GM19372 (cell line): Measurements from ENCODE around the gene NLRC5.

Source experiments
- ATAC-seq: cut with Tn5 transposase; IDR thresholded peaks from one replicate; pipeline ENCODE4 v1.9.1; 2021; ENCODE audit warnings: mild to moderate bottlenecking, low read depth, moderate library complexity; ENCODE audit not compliant: unreplicated experiment

Gene NLRC5, protein sequence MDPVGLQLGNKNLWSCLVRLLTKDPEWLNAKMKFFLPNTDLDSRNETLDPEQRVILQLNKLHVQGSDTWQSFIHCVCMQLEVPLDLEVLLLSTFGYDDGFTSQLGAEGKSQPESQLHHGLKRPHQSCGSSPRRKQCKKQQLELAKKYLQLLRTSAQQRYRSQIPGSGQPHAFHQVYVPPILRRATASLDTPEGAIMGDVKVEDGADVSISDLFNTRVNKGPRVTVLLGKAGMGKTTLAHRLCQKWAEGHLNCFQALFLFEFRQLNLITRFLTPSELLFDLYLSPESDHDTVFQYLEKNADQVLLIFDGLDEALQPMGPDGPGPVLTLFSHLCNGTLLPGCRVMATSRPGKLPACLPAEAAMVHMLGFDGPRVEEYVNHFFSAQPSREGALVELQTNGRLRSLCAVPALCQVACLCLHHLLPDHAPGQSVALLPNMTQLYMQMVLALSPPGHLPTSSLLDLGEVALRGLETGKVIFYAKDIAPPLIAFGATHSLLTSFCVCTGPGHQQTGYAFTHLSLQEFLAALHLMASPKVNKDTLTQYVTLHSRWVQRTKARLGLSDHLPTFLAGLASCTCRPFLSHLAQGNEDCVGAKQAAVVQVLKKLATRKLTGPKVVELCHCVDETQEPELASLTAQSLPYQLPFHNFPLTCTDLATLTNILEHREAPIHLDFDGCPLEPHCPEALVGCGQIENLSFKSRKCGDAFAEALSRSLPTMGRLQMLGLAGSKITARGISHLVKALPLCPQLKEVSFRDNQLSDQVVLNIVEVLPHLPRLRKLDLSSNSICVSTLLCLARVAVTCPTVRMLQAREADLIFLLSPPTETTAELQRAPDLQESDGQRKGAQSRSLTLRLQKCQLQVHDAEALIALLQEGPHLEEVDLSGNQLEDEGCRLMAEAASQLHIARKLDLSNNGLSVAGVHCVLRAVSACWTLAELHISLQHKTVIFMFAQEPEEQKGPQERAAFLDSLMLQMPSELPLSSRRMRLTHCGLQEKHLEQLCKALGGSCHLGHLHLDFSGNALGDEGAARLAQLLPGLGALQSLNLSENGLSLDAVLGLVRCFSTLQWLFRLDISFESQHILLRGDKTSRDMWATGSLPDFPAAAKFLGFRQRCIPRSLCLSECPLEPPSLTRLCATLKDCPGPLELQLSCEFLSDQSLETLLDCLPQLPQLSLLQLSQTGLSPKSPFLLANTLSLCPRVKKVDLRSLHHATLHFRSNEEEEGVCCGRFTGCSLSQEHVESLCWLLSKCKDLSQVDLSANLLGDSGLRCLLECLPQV (N-terminal part only)

DNA sequence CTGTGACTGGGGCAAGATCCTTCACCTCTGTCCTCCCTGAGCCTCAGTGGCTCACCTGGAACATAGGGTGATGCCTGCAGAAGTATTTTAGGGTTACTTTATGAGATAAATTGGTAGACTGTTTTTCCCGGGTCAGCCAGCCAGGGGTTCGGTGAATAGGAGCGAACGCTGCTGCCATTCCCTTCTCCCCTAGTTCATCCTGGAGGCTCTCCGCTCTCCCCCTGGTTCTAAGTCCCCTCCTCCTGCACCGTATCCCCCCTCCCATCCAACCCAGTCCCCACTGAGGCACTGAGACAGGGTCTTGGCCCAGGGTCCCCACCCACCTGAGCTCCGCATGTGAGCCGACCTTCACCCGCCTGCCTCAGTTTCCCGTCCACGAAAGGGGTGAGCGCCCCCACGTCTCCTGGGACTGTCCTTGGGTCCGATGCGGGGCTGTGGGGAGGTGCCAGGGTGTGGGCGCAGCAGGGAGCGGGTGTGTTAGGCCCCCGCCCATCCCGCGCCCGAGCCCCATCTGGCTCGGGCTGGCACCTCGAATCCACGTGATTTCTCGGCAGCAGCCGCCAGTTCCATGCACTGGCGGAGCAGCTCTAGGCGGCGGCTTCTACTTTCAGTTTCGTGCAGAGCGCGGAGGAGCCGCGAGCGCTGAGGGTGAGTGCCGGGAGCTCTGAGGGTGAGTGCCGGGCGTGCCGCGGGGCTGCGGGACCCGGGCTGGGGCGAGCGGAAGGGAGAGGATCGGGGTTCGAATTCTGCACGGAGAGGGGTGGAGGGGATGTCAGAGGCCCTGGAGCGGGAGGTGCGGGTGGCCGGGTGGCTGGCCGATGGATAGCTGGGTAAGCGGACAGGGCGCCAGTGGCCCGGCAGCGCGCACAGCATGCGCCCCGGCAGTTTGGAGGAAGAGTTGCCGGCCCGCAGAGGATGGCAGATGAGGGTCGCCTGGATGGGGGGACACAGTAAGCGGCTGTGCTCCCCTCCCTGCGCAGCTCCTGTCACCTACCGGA is at the start of gene NLRC5:
Gene NLRC5 (plus strand): TSS at position 610 of the 998 bp plus-strand sequence. CDS start 31,156 bp downstream, outside the sequence.
- peak; percentile 84 for ATAC-seq

DNA sequence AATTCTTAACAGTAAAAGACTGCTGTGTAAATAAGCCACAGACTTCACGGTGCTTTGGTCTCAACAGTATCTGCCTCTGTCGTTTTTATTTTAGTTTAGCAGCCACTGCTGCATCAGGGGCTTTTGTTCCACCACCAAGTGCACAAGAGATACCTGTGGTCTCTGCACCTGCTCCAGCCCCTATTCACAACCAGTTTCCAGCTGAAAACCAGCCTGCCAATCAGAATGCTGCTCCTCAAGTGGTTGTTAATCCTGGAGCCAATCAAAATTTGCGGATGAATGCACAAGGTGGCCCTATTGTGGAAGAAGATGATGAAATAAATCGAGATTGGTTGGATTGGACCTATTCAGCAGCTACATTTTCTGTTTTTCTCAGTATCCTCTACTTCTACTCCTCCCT is 49.6 kb upstream of the NLRC5 start:
- no peak for ATAC-seq

DNA sequence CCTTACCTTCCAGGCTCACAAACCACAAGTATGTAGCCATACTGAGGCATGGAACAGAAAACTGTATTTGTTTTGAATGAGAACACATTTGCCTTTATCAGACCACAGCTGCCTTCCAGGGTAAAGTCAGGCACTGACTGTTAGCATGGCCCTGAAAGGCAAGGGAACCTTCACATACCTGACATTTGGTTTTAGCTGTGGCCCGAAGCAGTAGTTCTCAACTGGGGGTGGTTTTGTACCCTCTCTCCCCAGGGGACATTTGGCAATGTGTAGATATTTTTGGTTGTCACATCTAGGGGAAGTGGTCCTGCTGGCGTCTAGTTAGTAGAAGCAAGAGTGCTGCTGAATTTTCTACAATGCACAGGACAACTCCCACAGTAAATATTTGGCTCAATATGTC is 48.3 kb upstream of the NLRC5 start:
- ATAC-seq, result no peak

DNA sequence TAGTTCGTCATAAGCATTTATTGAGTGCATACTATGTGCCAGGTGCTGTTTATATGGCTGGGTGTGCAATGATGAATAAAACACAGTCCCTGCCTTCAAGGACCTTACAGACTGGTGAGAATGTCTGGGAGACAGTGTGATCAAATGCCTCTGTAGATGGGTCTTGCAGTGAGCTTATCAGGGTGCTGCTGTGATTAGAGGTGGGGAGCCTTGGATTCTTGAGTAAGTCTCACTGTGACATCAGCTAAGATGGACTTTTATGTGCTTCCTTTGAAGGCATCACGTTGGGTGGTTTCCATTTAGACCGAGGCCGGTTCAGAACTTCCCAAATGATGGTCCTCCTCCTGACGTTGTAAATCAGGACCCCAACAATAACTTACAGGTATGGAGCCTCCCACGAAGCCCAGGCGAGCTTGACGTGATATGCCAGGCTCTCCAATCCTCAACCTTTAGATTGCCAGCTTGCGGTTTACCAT is 47.5 kb upstream of the NLRC5 start:
- no peak for ATAC-seq

DNA sequence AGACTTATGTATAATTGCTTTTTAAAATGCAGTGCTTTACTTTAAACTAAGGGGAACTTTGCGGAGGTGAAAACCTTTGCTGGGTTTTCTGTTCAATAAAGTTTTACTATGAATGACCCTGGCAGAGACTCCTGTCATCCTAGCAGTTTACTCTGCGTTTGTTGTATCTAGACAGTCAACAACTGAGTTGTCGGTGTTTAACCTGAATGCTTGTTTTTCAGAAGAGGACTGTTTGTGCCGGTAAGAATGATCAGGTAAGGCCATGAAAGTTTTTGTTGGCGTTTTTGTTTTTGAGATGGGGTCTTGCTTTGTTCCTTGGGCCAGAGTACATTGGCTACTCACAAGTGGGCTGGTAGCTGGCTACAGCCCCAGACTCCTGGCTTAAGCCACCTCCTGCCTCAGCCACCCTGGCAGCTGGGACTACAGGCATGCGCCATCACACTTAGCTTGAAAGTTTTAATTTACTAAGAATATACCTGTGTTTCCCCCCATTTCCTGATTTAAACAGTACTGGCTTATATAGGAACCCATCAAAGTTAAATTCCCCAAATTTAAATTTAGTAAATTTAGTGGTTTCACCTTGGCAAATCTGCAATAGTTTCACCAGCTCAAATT is 45.5 kb upstream of the NLRC5 start:
- ATAC-seq, result no peak

DNA sequence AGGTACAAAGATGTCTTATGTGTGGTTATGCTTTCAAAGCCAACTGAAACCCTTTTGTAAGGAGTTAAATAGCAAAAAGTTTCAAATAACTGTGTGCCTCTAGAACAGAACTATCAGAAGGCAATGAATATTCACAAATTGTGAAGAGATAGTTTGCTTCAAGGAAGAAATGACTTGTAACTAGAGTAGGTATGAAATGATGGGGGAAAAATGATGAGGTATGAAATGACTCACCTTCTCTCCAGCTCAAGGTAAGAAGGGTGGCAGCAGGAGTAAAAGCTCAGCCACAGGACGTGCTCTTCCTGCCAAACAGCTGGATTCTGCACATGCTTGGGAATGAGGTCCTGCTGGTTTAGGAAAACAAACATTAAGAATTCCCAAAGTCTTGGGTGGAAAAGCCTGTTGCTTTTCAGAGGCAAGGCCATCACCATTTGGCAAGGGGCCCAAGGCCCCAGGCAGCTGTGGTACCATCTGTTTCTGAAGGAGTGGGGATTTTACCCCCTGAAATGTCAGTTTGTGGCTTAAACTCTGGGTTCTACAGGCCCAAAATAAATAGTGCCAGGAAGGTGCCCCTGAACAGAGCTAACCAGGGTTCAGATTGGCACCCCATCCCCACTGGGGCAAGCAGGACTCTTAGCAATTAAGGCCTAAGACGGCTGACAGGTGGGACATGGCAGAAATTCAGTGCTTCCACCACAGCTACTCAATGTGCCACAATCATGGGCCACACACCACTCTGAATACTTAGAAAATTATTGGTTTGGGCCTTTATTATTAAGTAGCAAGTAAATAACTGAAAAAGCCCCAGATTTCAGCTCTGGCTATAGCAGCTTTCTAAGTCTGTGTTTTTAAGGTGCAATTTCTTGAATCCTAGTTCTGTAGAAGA is 44.2 kb upstream of the NLRC5 start:
- ATAC-seq, result no peak

DNA sequence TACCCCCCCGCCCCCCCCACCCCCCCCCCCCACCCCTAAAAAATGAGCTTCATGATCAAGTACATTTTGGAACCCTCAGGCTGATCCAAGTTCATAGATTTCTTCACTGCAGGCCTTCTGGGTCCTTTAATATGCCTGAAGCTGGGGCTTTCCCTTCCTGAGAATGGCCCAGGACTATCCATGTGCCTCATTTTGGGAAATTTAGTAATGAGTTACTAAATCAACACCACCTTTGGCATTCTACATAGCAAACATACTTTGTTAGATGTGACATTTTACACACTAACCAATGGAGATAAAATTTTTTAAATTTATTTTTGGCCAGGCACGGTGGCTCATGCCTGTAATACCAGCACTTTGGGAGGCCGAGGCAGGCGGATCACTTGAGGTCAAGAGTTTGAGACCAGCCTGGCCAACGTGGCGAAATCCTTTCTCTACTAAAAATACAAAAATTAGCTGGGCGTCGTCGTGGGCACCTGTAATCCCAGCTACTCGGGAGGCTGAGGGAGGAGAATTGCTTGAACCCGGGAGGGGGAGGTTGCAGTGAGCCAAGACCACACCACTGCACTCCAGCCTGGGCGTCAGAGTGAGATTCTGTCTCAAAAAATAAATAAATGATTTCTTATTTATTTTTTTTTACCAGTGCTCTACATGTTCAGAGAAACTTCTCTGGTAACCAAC is 43.4 kb upstream of the NLRC5 start:
- ATAC-seq, result no peak

DNA sequence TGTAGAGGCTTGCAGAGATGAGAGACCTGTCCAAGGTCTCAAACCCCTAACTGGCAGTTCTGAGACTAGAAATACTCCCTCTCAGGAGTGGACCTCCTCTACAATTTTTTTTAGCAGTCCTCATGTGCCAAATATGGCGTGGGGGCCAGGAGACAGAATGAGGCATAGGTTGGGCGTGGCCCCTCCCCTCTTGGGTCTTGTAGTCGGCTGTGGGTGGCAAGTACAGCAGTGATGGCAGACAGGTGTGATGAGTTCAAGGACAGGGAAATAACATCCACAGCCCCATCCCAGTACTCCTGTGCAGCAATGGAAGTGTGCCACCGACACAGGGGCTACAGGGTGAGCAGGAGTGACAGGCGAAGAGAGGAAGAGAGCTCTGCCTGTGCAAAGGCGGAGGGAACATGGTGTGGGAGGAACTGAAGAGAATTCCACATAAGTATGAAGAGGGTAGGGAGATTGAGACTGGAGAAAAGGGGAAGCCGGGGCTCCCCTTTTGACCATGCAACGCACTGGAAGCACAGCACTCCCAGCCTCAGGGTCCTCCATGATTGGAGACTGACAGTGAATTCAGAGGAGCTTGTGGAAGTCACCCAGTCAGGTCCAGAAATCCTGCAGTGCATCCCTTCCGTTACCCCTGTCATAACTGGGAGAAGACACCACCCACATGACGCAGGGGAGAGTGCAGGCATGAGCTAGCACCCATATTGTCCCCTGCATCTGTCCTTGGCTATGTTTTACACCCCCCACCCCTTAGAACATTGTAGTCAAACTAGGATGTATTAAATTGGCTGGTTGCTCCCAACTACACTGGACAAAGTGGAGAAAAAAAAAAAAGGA is 42.4 kb upstream of the NLRC5 start:
- ATAC-seq, result no peak

DNA sequence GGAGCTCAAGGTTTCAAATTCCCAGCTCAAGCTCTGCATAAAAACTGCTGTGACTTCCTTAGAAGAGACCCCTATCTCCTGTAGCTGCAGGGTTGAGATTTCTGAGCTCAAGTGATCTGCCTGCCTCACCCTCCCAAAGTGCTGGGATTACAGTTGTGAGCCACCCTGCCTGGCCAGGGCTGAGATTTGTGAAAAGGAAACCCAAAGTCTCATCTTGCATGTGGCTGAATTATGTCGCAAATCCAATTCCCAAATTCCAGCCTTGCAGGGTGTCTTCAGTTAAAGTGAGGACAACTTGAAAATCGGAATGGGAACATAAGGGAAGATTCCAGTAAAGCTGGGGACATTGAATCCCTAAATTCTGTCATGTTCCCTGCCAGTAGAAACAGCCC is 41.8 kb upstream of the NLRC5 start:
- ATAC-seq, result no peak

DNA sequence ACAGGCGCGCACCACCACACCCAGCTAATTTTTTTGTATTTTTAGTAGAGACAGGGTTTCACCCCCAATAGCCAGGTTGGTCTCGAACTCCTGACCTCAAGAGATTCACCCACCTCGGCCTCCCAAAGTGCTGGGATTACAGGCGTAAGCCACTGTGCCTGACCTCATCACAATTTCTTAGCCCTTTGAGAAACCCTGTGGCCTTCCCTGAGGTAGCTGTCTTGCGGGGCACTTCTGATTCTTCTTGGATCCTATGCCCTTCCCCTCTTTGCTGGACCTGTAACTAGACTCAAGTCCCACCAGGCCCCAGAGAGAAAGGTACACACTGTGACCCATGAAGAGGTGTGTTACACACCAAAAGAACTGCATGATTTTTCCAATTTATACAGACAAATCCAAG is 41.1 kb upstream of the NLRC5 start:
- ATAC-seq, result no peak

DNA sequence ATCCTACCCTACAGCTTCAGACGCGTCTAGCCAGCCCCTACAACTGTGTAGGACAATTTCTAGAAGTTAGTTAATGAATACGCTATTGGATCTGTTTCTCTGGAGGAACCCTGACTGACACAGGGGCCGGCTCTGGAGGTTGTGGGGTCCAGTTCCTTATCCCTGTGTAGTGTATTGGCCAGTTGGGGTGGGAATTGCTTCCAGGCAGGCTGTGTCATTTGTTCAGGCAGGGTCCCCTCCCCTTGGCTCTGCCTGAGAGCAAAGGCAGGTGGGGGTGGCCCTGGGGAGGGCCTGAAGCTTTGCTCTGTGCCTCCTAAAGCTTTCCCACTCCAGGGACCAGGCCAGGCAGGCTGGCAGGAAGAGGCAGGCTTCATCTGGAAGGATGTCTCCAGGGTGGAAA is 39.3 kb upstream of the NLRC5 start:
- ATAC-seq, result no peak

DNA sequence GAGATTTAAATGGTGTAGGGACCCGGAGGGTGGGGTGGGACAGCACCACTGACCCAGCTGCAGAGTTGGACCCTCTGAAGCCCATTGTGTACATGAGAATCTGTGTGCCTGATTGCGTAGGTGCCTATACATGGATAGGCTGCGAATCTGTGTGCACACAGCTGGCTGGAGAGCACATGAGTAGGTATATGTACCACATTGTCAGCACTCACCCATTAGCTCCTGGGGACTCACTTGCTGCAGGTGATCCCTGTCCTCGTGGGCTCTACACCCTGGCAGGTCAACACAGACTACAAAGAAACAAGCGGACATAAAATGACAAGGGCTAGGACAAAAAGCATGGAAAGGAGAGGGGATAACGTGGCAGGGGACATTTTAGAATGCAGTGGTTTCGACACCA is 38.9 kb upstream of the NLRC5 start:
- no peak for ATAC-seq

DNA sequence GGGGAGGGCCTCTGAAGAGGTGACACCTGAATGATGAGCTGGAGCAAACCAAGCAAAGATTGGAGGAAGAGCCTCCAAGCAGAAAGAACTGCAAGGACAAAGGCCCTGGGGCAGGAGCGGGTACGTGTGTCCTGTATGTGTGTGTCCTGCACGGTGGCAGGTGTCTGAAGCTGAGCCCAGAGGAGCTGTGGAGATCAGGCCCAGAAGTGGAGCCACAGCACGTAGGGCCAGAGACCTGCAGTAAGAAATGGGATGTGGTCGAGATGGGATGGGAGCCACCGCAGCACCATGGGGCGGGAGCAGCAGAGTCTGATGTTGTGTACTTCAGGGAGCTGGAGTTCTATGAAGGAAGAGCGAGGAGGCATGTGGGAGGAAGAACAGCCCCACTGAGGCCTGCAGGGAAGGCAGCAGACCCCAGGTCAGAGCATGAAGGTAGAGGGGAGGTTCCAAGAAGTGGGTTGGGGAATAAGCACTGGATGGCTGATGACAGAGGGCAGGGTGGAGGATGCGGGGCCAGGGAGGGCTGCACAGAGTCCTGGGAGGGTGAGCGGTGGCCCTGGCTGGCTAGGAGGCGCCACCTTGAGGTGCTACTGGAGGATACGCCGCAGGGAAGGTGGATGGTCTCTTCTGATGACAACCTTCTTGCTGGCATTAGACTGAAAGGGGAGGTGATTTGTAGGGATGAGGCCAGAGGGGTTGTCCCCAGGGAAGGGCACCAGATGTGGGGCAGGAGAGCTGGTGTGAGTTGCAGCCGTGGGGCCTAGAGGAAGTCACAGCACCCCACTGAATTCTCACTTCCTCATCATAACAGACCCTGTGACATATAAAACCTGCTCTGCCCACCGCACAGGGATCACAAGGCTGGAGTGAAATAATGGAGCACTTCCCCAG is 38.2 kb upstream of the NLRC5 start:
- peak; percentile 61 for ATAC-seq

DNA sequence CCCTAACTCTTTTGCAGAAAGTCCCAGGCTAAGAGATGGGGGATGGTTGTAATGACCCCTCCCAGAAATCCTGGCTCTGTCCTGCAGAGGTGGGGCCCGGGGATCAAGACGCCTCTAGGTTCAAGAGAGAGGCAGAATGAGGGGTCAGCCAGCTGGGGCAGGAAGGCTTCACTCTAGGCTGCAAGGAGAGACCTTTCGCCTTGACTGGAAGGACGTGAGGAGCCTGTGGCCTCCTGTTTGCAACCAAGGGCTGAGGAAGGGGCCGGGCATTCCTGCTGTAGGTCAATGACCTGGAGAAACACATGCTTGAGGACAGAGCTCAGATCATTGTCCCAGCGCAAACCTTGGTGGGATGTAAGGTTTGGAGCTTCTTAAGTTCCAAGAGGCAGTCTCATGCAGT is 36.4 kb upstream of the NLRC5 start:
- ATAC-seq, result no peak

DNA sequence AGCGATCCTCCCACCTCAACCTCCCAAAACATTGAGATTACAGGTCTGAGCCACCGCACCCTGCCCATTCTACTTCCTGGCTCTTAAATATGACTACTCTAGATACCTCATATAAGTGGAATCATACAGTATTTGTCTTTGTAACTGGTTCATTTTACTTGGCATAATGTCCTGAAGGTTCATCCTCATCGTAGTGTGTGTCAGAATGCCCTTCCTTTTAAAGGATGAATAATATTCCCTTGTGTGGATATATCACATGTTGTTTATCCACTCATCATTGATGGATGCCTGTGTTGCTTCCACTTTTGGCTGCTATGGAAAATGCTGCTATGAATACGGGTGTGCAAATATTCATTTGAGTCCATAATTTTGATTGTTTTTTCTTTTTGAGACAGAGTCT is 33.3 kb upstream of the NLRC5 start:
- ATAC-seq, result no peak

DNA sequence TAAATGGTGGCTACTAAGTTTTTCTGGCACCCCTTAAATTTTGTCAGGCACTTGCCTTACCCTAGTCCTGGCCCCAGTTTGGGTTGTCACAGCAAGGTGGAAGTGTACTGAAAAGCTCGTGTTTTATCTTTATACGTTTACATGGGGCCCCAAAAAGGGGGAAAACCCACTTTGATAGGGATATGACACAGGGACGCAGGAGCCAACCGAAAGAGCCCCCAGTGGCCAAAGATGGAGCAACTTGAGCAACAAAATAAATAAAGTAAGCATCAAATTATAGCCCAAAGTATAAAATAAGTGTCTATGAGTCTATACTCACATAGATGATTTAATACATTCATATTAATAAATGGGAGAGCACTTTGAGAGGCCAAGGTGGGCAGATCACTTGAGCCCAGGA is 32.6 kb upstream of the NLRC5 start:
- ATAC-seq, result no peak
